Measurements from ENCODE around the gene CACNG4.

The CACNG4 gene

GRCh38 chr17:67080804-67081203 lies 116.3 kb downstream of the CACNG4 start:
- H3K4me3 ChIP-seq (replicated peaks in 1 of 2; ENCODE audit: low read depth in 2 of 2, low read length in 2 of 2): no peak overlapping the region
- no peak for TF ChIP-seq CTCF (IDR thresholded peaks at IDR 0.05; ENCODE audit: low read depth, low read length)
- DNase-seq (ENCODE audit: low read depth in 2 of 2): no peak

GRCh38 chr17:67082107-67082506 lies 117.6 kb downstream of the CACNG4 start:
- H3K4me3 ChIP-seq (replicated peaks in 1 of 2; ENCODE audit: low read depth in 2 of 2, low read length in 2 of 2): no peak overlapping the region
- no peak for TF ChIP-seq CTCF (IDR thresholded peaks at IDR 0.05; ENCODE audit: low read depth, low read length)
- DNase-seq (ENCODE audit: low read depth in 2 of 2): no peak

Measured in cardiac fibroblast (primary cell).